Pancreas (tissue), 10 donors: Measurements from ENCODE around the gene ZER1. TPM values are rescaled to one million over a fixed set of nuclear protein-coding genes. Genes with fewer than 3 reads are reported as not detected.

Source experiments
- ATAC-seq, 4 donors: fragments of 200-7000 bp; cut with Tn5 transposase; one replicate each; pipeline versions ENCODE4 v1.8.0 to v1.9.1; 2020; ENCODE audit warnings: mild to moderate bottlenecking in 4 of 4, moderate library complexity in 4 of 4
- DNase-seq, 6 donors: peaks; one replicate each; pipeline ENCODE4 v3.0.0-alpha.2; 2020
- FAIRE-seq: peaks from 2 replicates; lab custom pipeline; 2012; peaks lifted over from hg19 to GRCh38; lab: Jason Lieb, UNC
- H3K27ac ChIP-seq, 4 donors: fragments of 200-600 bp; sonication (generic); 1 replicate in 3 of 4; 2 replicates in 1 of 4; pipeline versions ENCODE4 v1.5.0 to v1.8.0; 2020
- H3K27me3 ChIP-seq, 4 donors: fragments of 200-600 bp; one replicate each; pipeline ENCODE4 v1.8.0; 2021
- H3K36me3 ChIP-seq, 3 donors: fragments of 200-600 bp; sonication (generic) in 1 of 3; one replicate each; pipeline versions ENCODE4 v1.5.0 to v1.8.0; 2020 to 2021
- H3K4me1 ChIP-seq, 3 donors: fragments of 200-600 bp; one replicate each; pipeline ENCODE4 v1.8.0; 2021
- H3K4me3 ChIP-seq, 4 donors: fragments of 200-600 bp; sonication (generic) in 2 of 4; one replicate each; pipeline versions ENCODE4 v1.5.0 to v1.8.0; 2020 to 2021
- H3K9me3 ChIP-seq, 4 donors: fragments of 200-600 bp; one replicate each; pipeline ENCODE4 v1.8.0; 2021
- WGBS, 2 donors: extraction: QIAGEN DNeasy Blood & Tissue Kit; methylation state at CpG; one replicate each; pipeline ENCODE4 v1.1.7; 2013; 5-methylcytosine and 5-hydroxymethylcytosine counted together
- intact Hi-C, 3 donors: fragments of 100-400 bp; cut with DNase I; formaldehyde crosslinking; loops; one replicate each; pipeline versions ENCODE4 v1.11.1 to v1.14.2; 2022
- polyA plus RNA-seq, 2 donors: library from polyadenylated mRNA; stranded (reverse); fragments of 200-250 nt; gene quantifications; one replicate each; pipeline ENCODE4 v1.2.3, GENCODE V29; 2013
- total RNA-seq, 6 donors: library from RNA; stranded (reverse); fragmentation: NEBNext Ultra II Directional in 4 of 6; extraction: Animal tissue kit (Norgen Biotek cat#: 25700) in 4 of 6; gene quantifications; one replicate each; pipeline versions ENCODE4 v1.2.1 to v1.2.4, GENCODE V29; 2021 to 2023
- TF ChIP-seq, protein P1 (sequence below), 4 donors: fragments of 200-600 bp; sonication (generic) in 3 of 4; IDR thresholded peaks; one replicate each; pipeline versions ENCODE4 v1.5.0 to v1.8.0; 2021; ENCODE audit warnings: antibody characterized with exemption in 4 of 4
- donor health status: healthy with polysubstance abuse.
- donor health status: DM: no; HTN: no; CAD: no; lungs with moderate emphysema.
- donor health status: DM: no; HTN: no; CAD: no.
- donor health status: control.
- donor health status: control.
- donor health status: Bipolar disorder and iron deficiency.
- donor health status: DM: yes; HTN: yes; CAD: no.
- donor health status: DM: no; HTN: no; CAD: no.
- donor health status: DM: no; HTN: no; CAD: no.
- donor health status: DM: yes; HTN: yes; CAD: no.

The ZER1 gene
- total and polyA plus RNA-seq, 8 donors, result 15.8 to 23.4 (median 17.9) TPM

DNA sequence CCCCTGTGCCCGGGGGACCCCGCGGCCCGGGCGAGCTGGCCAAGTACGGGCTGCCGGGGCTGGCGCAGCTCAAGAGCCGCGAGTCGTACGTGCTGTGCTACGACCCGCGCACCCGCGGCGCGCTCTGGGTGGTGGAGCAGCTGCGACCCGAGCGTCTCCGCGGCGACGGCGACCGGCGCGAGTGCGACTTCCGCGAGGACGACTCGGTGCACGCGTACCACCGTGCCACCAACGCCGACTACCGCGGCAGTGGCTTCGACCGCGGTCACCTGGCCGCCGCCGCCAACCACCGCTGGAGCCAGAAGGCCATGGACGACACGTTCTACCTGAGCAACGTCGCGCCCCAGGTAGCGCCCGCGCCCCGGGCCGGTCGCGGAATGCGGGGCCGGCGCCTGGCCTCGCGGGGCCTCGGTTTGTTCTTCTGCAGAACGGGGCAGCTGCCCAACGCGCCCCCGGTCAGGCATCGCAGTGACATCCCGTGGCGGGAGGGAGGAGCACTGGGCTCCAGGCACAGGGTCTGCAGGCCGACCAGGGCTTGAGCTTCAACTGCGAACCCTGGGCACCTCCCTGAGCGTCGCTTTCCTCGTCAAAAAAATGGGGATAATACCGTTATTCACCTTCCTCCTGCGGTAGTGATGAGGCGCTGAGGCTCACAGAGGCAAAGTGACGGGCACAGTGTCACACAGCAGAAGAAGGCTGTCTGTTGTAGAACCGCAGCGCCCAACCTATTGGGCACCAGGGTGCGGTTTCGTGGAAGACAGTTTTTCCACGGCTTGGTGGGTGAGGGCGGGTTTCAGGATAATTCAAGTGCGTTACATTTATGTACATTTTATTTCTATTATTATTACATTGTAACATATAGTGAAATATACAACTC lies 47.4 kb upstream of the ZER1 start:
- TF ChIP-seq, protein P1, sequence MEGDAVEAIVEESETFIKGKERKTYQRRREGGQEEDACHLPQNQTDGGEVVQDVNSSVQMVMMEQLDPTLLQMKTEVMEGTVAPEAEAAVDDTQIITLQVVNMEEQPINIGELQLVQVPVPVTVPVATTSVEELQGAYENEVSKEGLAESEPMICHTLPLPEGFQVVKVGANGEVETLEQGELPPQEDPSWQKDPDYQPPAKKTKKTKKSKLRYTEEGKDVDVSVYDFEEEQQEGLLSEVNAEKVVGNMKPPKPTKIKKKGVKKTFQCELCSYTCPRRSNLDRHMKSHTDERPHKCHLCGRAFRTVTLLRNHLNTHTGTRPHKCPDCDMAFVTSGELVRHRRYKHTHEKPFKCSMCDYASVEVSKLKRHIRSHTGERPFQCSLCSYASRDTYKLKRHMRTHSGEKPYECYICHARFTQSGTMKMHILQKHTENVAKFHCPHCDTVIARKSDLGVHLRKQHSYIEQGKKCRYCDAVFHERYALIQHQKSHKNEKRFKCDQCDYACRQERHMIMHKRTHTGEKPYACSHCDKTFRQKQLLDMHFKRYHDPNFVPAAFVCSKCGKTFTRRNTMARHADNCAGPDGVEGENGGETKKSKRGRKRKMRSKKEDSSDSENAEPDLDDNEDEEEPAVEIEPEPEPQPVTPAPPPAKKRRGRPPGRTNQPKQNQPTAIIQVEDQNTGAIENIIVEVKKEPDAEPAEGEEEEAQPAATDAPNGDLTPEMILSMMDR (IDR thresholded peaks at IDR 0.05), result no peak
- WGBS, 2 donors, result 9 to 11% methylated on average over 80 to 90 of the region's 90 CpGs
- H3K27ac ChIP-seq, result peak overlapping the region; percentile 56 to 77 (median 66)
- DNase-seq, result peak in 5 of 6 donors; percentile 38 to 73 (median 56)
- peak; percentile 9 to 33 (median 14) for ATAC-seq
- no peaks in the 10 kb centered on the region for H3K27me3 ChIP-seq
- H3K9me3 ChIP-seq, result no peaks in the 10 kb centered on the region
- peak overlapping the region; percentile 47 to 72 (median 60) for H3K4me3 ChIP-seq
- FAIRE-seq, result no peak
- intact Hi-C loops, result no loop called here
- H3K36me3 ChIP-seq, result peaks cover 0 to 8% (median 0%) of the 10 kb centered on the region in 3 donors
- H3K4me1 ChIP-seq, result peaks cover 0 to 8% (median 0%) of the 10 kb centered on the region in 3 donors

DNA sequence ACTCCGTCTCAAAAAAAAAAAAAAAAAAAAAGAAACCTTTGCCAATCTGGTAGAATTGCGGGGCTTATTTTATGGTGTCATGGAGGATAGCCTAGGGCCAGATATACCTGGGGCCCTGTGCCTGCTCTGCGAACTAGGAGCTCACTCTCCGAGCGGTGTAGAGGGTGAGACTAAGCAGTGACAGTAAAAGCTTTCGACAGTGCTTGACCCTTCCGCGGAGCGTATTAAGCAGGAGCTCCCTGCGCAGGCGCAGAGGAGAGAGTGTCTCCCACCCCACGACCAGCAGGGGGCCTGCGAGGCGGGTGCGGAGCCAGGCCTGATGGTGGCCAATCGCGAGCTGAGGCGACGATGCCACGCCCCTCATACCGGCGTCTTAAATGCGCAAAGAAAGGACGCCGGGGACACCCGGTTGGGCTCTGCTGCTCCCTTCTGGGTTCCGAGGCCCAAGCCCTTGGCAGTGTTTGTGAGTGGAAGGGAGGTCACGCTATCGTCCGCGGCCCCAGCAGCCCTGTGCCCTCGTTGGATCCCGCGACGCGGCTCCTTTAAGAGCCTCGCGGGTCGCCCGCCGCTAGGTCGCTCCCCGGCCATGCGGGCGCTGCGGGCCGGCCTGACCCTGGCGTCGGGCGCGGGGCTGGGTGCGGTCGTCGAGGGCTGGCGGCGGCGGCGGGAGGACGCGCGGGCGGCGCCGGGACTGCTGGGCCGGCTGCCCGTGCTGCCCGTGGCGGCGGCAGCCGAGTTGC lies 46.5 kb upstream of the ZER1 start, which contains the start of gene ENDOG:
Gene ENDOG, plus strand, starts transcription at position 402 of the 740 bp plus-strand sequence. Its CDS starts 185 bp downstream, at position 587.
- intact Hi-C loops, result no loop called here
- no peak for FAIRE-seq
- Histone ChIP-seq H3K27me3 (no peaks in the 10 kb centered on the region), H3K4me1 (peaks cover 0 to 8% (median 0%) of the 10 kb centered on the region in 3 donors), H3K4me3 (peak within 1 kb of the TSS; percentile 47 to 72 (median 60)), H3K36me3 (peaks cover 0 to 8% (median 0%) of the 10 kb centered on the region in 3 donors), H3K9me3 (no peaks in the 10 kb centered on the region), H3K27ac (peak within 1 kb of the TSS; percentile 56 to 77 (median 66))
- TF ChIP-seq, protein P1 (IDR thresholded peaks at IDR 0.05), result peak; percentile 96 to 98 (median 97)
- ATAC-seq, result peak; percentile 94 to 99 (median 96)
- peak; percentile 95 to 99 (median 98) for DNase-seq
- 0 to 1% methylated on average over 55 to 70 of the region's 70 CpGs for whole genome bisulfite sequencing, 2 donors

DNA sequence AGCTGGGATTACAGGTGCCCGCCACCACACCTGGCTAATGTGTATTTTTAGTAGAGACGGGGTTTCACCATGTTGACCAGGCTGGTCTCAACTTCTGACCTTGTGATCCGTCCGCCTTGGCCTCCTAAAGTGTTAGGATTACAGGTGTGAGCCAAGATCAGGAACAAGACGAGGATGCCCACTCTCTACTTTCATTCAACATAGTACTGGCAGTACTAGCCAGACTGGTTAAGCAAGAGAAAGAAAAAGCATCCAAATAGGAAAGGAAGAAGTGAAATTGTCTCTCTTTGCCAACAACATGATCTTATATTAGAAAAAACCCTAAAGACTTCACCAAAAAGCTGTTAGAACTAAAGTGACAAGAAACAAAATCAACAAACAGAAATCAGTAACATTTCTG lies 39.1 kb upstream of the ZER1 start:
- no peak overlapping the region for H3K27ac ChIP-seq
- TF ChIP-seq, protein P1 (IDR thresholded peaks at IDR 0.05), result no peak
- no peaks in the 10 kb centered on the region for H3K4me1 ChIP-seq
- H3K9me3 ChIP-seq, result no peaks in the 10 kb centered on the region
- no peak for DNase-seq
- no peaks in the 10 kb centered on the region for H3K27me3 ChIP-seq
- 60 to 62% methylated on average over 5 of the region's 5 CpGs for WGBS, 2 donors
- peaks cover 0 to 12% (median 6%) of the 10 kb centered on the region in 3 donors for H3K36me3 ChIP-seq
- FAIRE-seq, result no peak
- H3K4me3 ChIP-seq, result no peak overlapping the region
- ATAC-seq, result no peak
- intact Hi-C loops, result no loop called here

DNA sequence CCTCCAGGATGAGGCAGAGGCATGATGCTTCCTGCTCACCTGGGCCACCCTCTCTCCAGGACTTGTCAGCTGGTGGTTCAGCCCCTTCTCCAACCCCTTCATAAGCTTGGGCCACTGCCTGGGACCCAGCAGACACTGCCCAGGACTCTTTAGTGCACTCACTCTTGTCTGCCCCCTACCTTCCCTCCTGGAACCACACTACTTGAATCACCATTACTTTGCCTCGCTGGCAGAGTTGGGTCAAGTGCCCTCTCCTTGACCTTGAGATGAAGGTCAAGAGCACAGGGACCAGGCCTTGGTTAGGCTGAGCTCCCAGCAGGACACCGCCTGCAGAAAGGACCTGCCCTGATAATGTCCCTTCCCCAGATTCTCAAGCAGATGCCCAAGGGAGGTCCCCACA lies 38.1 kb upstream of the ZER1 start:
- 67 to 69% methylated on average over 2 of the region's 2 CpGs for WGBS, 2 donors
- H3K36me3 ChIP-seq, result peaks cover 0 to 17% (median 7%) of the 10 kb centered on the region in 3 donors
- no peak for FAIRE-seq

More for the DNA sequence above, 38.1 kb upstream of the ZER1 start:
- Histone ChIP-seq H3K4me3 (no peak overlapping the region), H3K4me1 (no peaks in the 10 kb centered on the region), H3K9me3 (no peaks in the 10 kb centered on the region), H3K27ac (no peak overlapping the region), H3K27me3 (no peaks in the 10 kb centered on the region)
- ATAC-seq, result peak in 1 of 4 donors; percentile 11
- no peak for DNase-seq
- TF ChIP-seq, protein P1 (IDR thresholded peaks at IDR 0.05), result no peak
- intact Hi-C loops, result no loop called here
